Neural cell (in vitro differentiated cells): ENCODE data around the gene PTPRN2. TPM values are rescaled to one million over a fixed set of nuclear protein-coding genes. Genes with fewer than 3 reads are reported as not detected.
"Not testable (repeated sequence)": the region's sequence is repeated elsewhere in the genome, so short reads cannot be mapped to it uniquely, and the experiment has no call there.

ENCODE experiments used
- H2AFZ ChIP-seq: fragments of 200-600, 300-800 bp; sonication (generic), shearing (Covaris generic); 2 replicates; pipeline ENCODE4 v1.6.0; 2014; ENCODE audit warnings: low read depth, mild to moderate bottlenecking, antibody characterized with exemption, low read length, moderate library complexity
- H3F3A ChIP-seq: fragments of 200-600 bp; shearing (Covaris generic); 2 replicates; pipeline ENCODE4 v1.6.1; 2016; ENCODE audit warnings: mild to moderate bottlenecking, moderate library complexity, mixed read lengths, antibody characterized with exemption, low read length; ENCODE audit not compliant: insufficient read depth, poor library complexity, severe bottlenecking
- H3K27ac ChIP-seq: fragments of 200-600, 300-800 bp; sonication (generic), shearing (Covaris generic); 2 replicates; pipeline ENCODE4 v1.5.1; 2014; ENCODE audit warnings: mild to moderate bottlenecking, low read length, moderate library complexity
- H3K27me3 ChIP-seq: fragments of 300-800, 200-600 bp; sonication (generic), shearing (Covaris generic); 2 replicates; pipeline ENCODE4 v1.6.0; 2014; ENCODE audit warnings: mild to moderate bottlenecking, low read depth, low read length, moderate library complexity; ENCODE audit not compliant: insufficient read depth
- H3K36me3 ChIP-seq: fragments of 300-800, 200-600 bp; sonication (generic), shearing (Covaris generic); 2 replicates; pipeline ENCODE4 v1.5.1; 2014; ENCODE audit warnings: mild to moderate bottlenecking, antibody characterized with exemption, low read length, moderate library complexity; ENCODE audit not compliant: insufficient read depth
- H3K4me2 ChIP-seq: fragments of 300-800, 200-600 bp; sonication (generic), shearing (Covaris generic); 2 replicates; pipeline ENCODE4 v1.6.0; 2014; ENCODE audit warnings: mild to moderate bottlenecking, low read length
- H3K4me3 ChIP-seq: fragments of 300-800, 200-600 bp; sonication (generic), shearing (Covaris generic); 2 replicates; pipeline ENCODE4 v1.5.1; 2014; ENCODE audit warnings: mild to moderate bottlenecking, low read length, moderate library complexity
- H3K79me2 ChIP-seq: fragments of 200-600 bp; shearing (Covaris generic); replicated peaks from 2 replicates; pipeline ENCODE4 v1.6.0; 2014; ENCODE audit warnings: mild to moderate bottlenecking, low read length, moderate library complexity; ENCODE audit not compliant: insufficient read depth
- H3K9ac ChIP-seq: fragments of 300-800, 200-600 bp; sonication (generic), shearing (Covaris generic); 2 replicates; pipeline ENCODE4 v1.6.1; 2016; ENCODE audit warnings: mild to moderate bottlenecking, low read length, mixed read lengths
- H3K9me2 ChIP-seq: fragments of 200-600 bp; shearing (Covaris generic); 2 replicates; pipeline ENCODE4 v1.6.1; 2016; ENCODE audit warnings: mild to moderate bottlenecking, low read length, mixed read lengths; ENCODE audit not compliant: insufficient read depth
- H3K9me3 ChIP-seq: fragments of 200-600, 300-800 bp; sonication (generic), shearing (Covaris generic); 2 replicates; pipeline ENCODE4 v1.6.1; 2016; ENCODE audit warnings: mild to moderate bottlenecking, mixed run types, low read length, moderate library complexity, mixed read lengths
- H4K20me1 ChIP-seq: fragments of 200-600 bp; shearing (Covaris generic); 2 replicates; pipeline ENCODE4 v1.6.1; 2016; ENCODE audit warnings: mild to moderate bottlenecking, mixed run types; ENCODE audit not compliant: insufficient read depth
- CTCF ChIP-seq: fragments of 450-650 bp; IDR thresholded peaks from 2 replicates; pipeline ENCODE4 v1.5.1; 2014; ENCODE audit warnings: antibody characterized with exemption, mild to moderate bottlenecking, moderate library complexity; ENCODE audit not compliant: poor library complexity, severe bottlenecking
- EP300 ChIP-seq: fragments of 450-650 bp; conservative IDR thresholded peaks from 2 replicates; pipeline ENCODE4 v1.6.1; 2014; ENCODE audit warnings: antibody characterized with exemption, mild to moderate bottlenecking, moderate library complexity; ENCODE audit not compliant: poor library complexity, severe bottlenecking
- EZH2 ChIP-seq: fragments of 200-600, 300-800 bp; shearing (Covaris generic), sonication (generic); IDR thresholded peaks from 2 replicates; pipeline ENCODE4 v1.6.1; 2014; ENCODE audit warnings: antibody characterized with exemption, low read length, borderline replicate concordance, mild to moderate bottlenecking; ENCODE audit not compliant: insufficient read depth, poor library complexity, severe bottlenecking
- MXI1 ChIP-seq: fragments of 450-650 bp; conservative IDR thresholded peaks from 2 replicates; pipeline ENCODE4 v1.6.1; 2014; ENCODE audit warnings: antibody characterized with exemption, mild to moderate bottlenecking; ENCODE audit not compliant: poor library complexity, severe bottlenecking
- POLR2AphosphoS5 ChIP-seq: IDR thresholded peaks from 2 replicates; pipeline ENCODE4 v1.6.1; 2012
- RAD21 ChIP-seq: fragments of 450-650 bp; conservative IDR thresholded peaks from 2 replicates; pipeline ENCODE4 v1.6.1; 2014; ENCODE audit warnings: antibody characterized with exemption, mild to moderate bottlenecking, moderate library complexity
- REST ChIP-seq: IDR thresholded peaks from 2 replicates; pipeline ENCODE4 v1.6.1; 2012; ENCODE audit warnings: borderline replicate concordance
- SMC3 ChIP-seq: fragments of 450-650 bp; conservative IDR thresholded peaks from 2 replicates; pipeline ENCODE4 v1.6.1; 2014; ENCODE audit warnings: antibody characterized with exemption, mild to moderate bottlenecking, moderate library complexity; ENCODE audit not compliant: poor library complexity
- TAF1 ChIP-seq: IDR thresholded peaks from 2 replicates; pipeline ENCODE4 v1.6.1; 2012; ENCODE audit warnings: low read depth
- polyA plus RNA-seq: library from polyadenylated mRNA; depleted of rRNA; stranded (reverse); fragments of >200 nt; gene quantifications from 2 replicates; pipeline ENCODE4 v1.2.3, GENCODE V29; 2014

PTPRN2 gene
- polyA plus RNA-seq, 1 donor from 2014 or later: 31.0 TPM

- Histone ChIP-seq H3K9me3 (no peaks in the 10 kb centered on the region), H4K20me1 (no peaks in the 10 kb centered on the region), H3K27ac (no peak overlapping the region), H3K4me2 (no peak overlapping the region), H3F3A (no peaks in the 10 kb centered on the region), H3K4me3 (no peak overlapping the region), H3K9ac (no peak overlapping the region), H2AFZ (no peak overlapping the region), H3K79me2 (no peaks in the 10 kb centered on the region), H3K27me3 (no peaks in the 10 kb centered on the region), H3K36me3 (no peaks in the 10 kb centered on the region), H3K9me2 (no peaks in the 10 kb centered on the region)
- TF ChIP-seq EP300 (no peak), MXI1 (no peak), CTCF (no peak), RAD21 (no peak), EZH2 (no peak), TAF1 (no peak), SMC3 (no peak), REST (no peak), POLR2AphosphoS5 (no peak)
Measured at GRCh38 chr7:158274404-158274811, 313.2 kb downstream of the PTPRN2 start.

GRCh38 chr7:158273756-158274342 lies 313.8 kb downstream of the PTPRN2 start:
- not testable (repeated sequence) for H3K4me3 ChIP-seq, H3K9me2 ChIP-seq, H3K9me3 ChIP-seq, H3K27ac ChIP-seq, H3F3A ChIP-seq, H3K9ac ChIP-seq, H3K36me3 ChIP-seq, H2AFZ ChIP-seq, H3K79me2 ChIP-seq, H4K20me1 ChIP-seq, H3K27me3 ChIP-seq, H3K4me2 ChIP-seq

- Histone ChIP-seq H3K4me2 (no peak overlapping the region), H3K9ac (no peak overlapping the region), H3K27ac (no peak overlapping the region), H3K9me2 (no peaks in the 10 kb centered on the region), H3K4me3 (no peak overlapping the region), H3K27me3 (no peaks in the 10 kb centered on the region), H4K20me1 (no peaks in the 10 kb centered on the region), H3K36me3 (no peaks in the 10 kb centered on the region), H3K79me2 (no peaks in the 10 kb centered on the region), H3K9me3 (no peaks in the 10 kb centered on the region), H3F3A (no peaks in the 10 kb centered on the region), H2AFZ (no peak overlapping the region)
- TF ChIP-seq EZH2 (no peak), POLR2AphosphoS5 (no peak), EP300 (no peak), RAD21 (no peak), SMC3 (no peak), TAF1 (no peak), CTCF (no peak), MXI1 (no peak), REST (no peak)
Measured at GRCh38 chr7:158273138-158273651, 314.4 kb downstream of the PTPRN2 start.
